Activated CD4-positive, alpha-beta T cell treated with anti-CD3 and anti-CD28 coated beads for 36 hours (primary cell): Measurements from ENCODE around the gene IL25. TPM values are rescaled to one million over a fixed set of nuclear protein-coding genes. Genes with fewer than 3 reads are reported as not detected.
A peak's percentile ranks its signal among the peaks of the same experiment; 100 is the strongest.
"Not testable (repeated sequence)": the region's sequence is repeated elsewhere in the genome, so short reads cannot be mapped to it uniquely, and the experiment has no call there.

Experiments
- ATAC-seq: fragments of 200-7000 bp; cut with Tn5 transposase; one replicate; pipeline ENCODE4 v1.10.0; 2021; ENCODE audit warnings: mild to moderate bottlenecking, moderate library complexity
- CTCF ChIA-PET: fragments of 350-600 bp; sonication (Branson Sonifier 250); formaldehyde crosslinking; loops from one replicate; lab custom pipeline; 2021; ENCODE audit warnings: antibody characterized with exemption; lab: Charles Lee
- POLR2A ChIA-PET: fragments of 350-600 bp; sonication (Branson Sonifier 250); formaldehyde crosslinking; loops from one replicate; lab custom pipeline; 2021; ENCODE audit warnings: antibody characterized with exemption, inconsistent platforms; lab: Charles Lee
- DNase-seq: peaks from one replicate; pipeline ENCODE4 v3.0.0-alpha.2; 2020
- H3K27ac Mint-ChIP-seq: one replicate; pipeline ENCODE4 v1.8.0; 2021; ENCODE audit warnings: mixed read lengths
- H3K27me3 Mint-ChIP-seq: one replicate; pipeline ENCODE4 v1.8.0; 2021; ENCODE audit warnings: mixed read lengths
- H3K36me3 Mint-ChIP-seq: one replicate; pipeline ENCODE4 v1.8.0; 2021; ENCODE audit warnings: low read depth, mixed read lengths
- H3K4me1 Mint-ChIP-seq: one replicate; pipeline ENCODE4 v1.8.0; 2021; ENCODE audit warnings: mixed read lengths
- H3K4me3 Mint-ChIP-seq: one replicate; pipeline ENCODE4 v1.8.0; 2021; ENCODE audit warnings: mild to moderate bottlenecking, moderate library complexity, mixed read lengths
- H3K9me3 Mint-ChIP-seq: one replicate; pipeline ENCODE4 v1.8.0; 2021; ENCODE audit warnings: low read depth, mixed read lengths
- intact Hi-C, 2 experiments: fragments of 100-400 bp; cut with DNase I in 1 of 2; cut with micrococcal nuclease in 1 of 2; formaldehyde crosslinking; loops; one replicate each; pipeline versions ENCODE4 v1.14.2 to v1.15.1; 2022 to 2024; cut with DNase I, micrococcal nuclease
- total RNA-seq, 2 experiments: library from RNA; stranded (reverse); gene quantifications; one replicate each; pipeline ENCODE4 v1.2.3, GENCODE V29; 2021

The IL25 gene
- total RNA-seq, 2 experiments from 2014 or later = not detected

DNA sequence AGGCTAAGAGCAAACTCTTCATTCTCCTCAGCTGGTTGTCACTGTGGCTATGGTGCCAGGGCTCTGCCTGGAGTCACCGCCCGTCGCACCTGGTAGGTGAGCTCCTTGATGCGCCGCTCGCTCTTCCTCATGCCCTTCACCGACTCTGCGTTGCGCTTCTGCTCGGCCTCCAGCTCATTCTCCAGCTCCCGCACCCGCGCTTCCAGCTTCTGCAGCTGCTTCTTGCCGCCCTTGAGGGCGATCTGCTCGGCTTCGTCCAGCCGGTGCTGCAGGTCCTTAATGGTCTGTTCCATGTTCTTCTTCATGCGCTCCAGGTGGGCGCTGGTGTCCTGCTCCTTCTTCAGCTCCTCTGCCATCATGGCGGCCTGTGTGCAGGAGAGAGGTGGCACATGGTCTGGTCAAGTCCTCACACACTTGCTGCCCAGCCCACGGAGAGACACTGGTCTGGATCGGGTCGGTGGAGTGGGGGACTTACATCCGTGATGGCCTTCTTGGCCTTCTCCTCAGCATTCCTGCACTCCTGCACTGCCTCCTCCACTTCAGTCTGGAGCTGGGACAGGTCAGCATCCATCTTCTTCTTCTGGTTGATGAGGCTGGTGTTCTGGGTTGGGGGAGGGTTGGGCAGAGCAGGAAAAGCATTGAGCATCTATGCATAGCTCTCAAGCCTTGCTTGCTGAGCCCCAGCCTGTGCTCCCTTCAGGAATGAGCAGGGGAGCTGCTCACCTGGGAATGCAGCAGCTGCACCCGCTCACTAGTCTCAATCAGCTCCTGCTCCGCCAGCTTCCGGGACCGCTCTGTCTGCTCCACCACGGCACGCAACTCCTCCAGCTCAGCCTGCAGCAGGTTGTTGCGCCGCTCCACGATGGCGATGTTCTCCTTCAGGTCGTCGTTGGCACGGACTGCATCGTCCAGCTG, 42.6 kb downstream of the IL25 start:
- DNase-seq = no peak
- Mint-ChIP-seq H3K36me3 (no peaks in the 10 kb centered on the region), H3K27me3 (peaks cover 2% of the 10 kb centered on the region), H3K27ac (no peak overlapping the region), H3K9me3 (no peaks in the 10 kb centered on the region), H3K4me3 (no peak overlapping the region), H3K4me1 (no peaks in the 10 kb centered on the region)
- no peak for ATAC-seq
- ChIA-PET POLR2A (no interaction called here), CTCF (interaction anchor here (0.6 to 1.4 kb wide), 3 partner anchors 13 to 93 kb away, joined by 3 to 4 read pairs (median 4); no protein-coding TSS in a partner anchor)
- intact Hi-C loops = no loop called here

GRCh38 chr14:23415821-23416778, 43.5 kb downstream of the IL25 start:
- CTCF ChIA-PET = no interaction called here
- DNase-seq (no peak), ATAC-seq (no peak)
- POLR2A ChIA-PET = no interaction called here
- intact Hi-C loops = no loop called here
- Mint-ChIP-seq H3K27ac (no peak overlapping the region), H3K36me3 (no peaks in the 10 kb centered on the region), H3K4me1 (peaks cover 3% of the 10 kb centered on the region), H3K9me3 (no peaks in the 10 kb centered on the region), H3K27me3 (peaks cover 2% of the 10 kb centered on the region), H3K4me3 (no peak overlapping the region)

- Mint-ChIP-seq H3K9me3 (no peaks in the 10 kb centered on the region), H3K4me1 (peaks cover 8% of the 10 kb centered on the region), H3K36me3 (no peaks in the 10 kb centered on the region), H3K27ac (no peak overlapping the region), H3K4me3 (no peak overlapping the region), H3K27me3 (peaks cover 2% of the 10 kb centered on the region)
- no peak for ATAC-seq
- no peak for DNase-seq
- ChIA-PET CTCF (no interaction called here), POLR2A (no interaction called here)
- intact Hi-C loops = no loop called here
Measured at GRCh38 chr14:23416801-23417200, 44.2 kb downstream of the IL25 start.

DNA sequence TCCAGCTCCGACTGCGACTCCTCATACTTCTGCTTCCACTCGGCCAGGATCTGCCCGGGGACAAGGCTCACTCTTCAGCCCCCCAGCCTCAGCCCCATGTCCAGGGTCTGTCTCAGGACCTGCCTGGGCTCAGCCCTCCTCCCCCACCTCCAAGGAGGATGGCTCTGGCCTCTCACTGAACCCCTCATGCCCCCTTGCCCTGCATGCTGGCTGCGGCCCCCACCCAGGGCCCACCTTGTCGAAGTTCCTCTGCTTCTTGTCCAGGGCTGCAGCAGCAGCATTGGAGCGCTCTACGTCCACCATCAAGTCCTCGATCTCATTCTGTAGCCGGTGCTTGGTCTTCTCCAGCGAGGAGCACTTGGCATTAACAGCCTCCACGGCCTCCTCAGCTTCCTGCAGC, 44.7 kb downstream of the IL25 start:
- H3K4me1 Mint-ChIP-seq = peaks cover 10% of the 10 kb centered on the region
- H3K27me3 Mint-ChIP-seq, CTCF ChIA-PET, H3K36me3 Mint-ChIP-seq, POLR2A ChIA-PET, H3K27ac Mint-ChIP-seq, H3K4me3 Mint-ChIP-seq, DNase-seq, intact Hi-C loops, ATAC-seq, H3K9me3 Mint-ChIP-seq: not testable (repeated sequence)

- no peaks in the 10 kb centered on the region for H3K9me3 Mint-ChIP-seq
- ChIA-PET CTCF (interaction anchor here (0.7 kb wide), 2 partner anchors 91 to 184 kb away, joined by 3 read pairs; no protein-coding TSS in a partner anchor), POLR2A (no interaction called here)
- no peak overlapping the region for H3K4me3 Mint-ChIP-seq
- H3K36me3 Mint-ChIP-seq = no peaks in the 10 kb centered on the region
- peaks cover 2% of the 10 kb centered on the region for H3K27me3 Mint-ChIP-seq
- H3K27ac Mint-ChIP-seq = peak overlapping the region; percentile 15
- no peak for ATAC-seq
- intact Hi-C loops = no loop called here
- H3K4me1 Mint-ChIP-seq = peaks cover 10% of the 10 kb centered on the region
- no peak for DNase-seq
Measured at GRCh38 chr14:23418021-23418420, 45.4 kb downstream of the IL25 start.

DNA sequence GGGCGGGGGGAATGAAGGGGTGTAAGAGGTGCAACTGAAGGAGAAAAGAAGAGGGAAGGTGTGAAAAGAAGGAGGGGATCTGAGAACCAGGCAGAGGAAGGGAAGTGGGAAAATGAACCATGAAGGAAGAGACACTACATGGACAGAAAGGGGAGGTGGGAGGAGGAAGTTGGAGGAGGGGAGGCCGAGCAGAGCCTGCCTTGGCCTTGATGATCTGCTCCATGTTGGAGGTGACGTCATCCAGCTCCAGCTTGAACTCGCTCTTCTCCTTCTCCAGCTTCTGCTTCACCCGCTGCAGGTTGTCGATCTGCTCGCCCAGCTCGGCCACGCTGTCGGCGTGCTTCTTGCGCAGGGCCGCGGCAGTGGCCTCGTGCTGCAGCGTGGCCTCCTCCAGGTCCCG, 47.0 kb downstream of the IL25 start:
- DNase-seq, ATAC-seq, H3K27ac Mint-ChIP-seq, H3K36me3 Mint-ChIP-seq, POLR2A ChIA-PET, H3K27me3 Mint-ChIP-seq, H3K9me3 Mint-ChIP-seq, intact Hi-C loops, CTCF ChIA-PET, H3K4me3 Mint-ChIP-seq: not testable (repeated sequence)
- H3K4me1 Mint-ChIP-seq = peaks cover 10% of the 10 kb centered on the region

DNA sequence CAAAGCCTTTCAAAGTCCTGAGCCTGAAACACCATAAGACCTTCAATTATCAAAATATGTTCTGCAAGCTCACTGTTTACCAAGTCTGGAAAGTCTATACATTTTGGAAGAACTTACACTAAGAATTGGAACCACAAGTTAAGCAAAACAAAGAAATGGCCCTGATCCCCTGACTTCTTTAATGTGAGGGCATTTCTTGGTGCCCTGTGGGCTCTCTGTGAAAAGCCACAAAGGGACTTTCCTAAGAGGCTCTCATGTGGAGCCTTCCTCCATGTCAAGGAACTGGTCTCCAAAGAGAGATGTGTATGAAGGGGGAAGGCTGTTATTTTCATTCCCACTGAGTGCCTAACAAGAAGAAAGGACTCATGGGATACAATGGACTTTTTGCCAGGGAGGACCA, 49.0 kb downstream of the IL25 start:
- POLR2A ChIA-PET = no interaction called here
- DNase-seq = peak; percentile 45
- H3K9me3 Mint-ChIP-seq = no peaks in the 10 kb centered on the region
- intact Hi-C loops = no loop called here
- peak; percentile 89 for ATAC-seq
- no peaks in the 10 kb centered on the region for H3K36me3 Mint-ChIP-seq
- H3K27ac Mint-ChIP-seq = peak overlapping the region; percentile 2
- peaks cover 2% of the 10 kb centered on the region for H3K27me3 Mint-ChIP-seq
- H3K4me1 Mint-ChIP-seq = peaks cover 10% of the 10 kb centered on the region
- no peak overlapping the region for H3K4me3 Mint-ChIP-seq
- CTCF ChIA-PET = interaction anchor here (0.6 to 1.6 kb wide), 2 partner anchors 141 to 200 kb away, joined by 3 to 4 read pairs; no protein-coding TSS in a partner anchor

DNA sequence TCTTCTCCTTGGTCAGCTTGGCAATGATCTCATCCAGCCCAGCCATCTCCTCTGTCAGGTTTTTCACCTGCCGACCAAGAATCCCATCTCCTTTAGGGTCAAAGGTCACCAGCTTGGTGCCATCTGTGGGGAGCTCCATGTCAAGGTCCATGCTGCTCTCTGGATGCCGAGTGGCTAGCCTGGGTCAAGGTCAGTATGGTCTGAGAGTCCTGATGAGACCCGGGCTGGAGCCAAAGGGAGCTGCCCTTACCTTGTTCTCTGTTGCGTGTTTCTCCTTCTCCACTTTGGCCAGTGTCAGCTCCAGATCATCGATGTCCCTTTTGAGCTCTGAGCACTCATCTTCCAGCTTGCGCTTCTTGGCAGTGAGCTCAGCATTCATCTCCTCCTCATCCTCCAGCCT, 51.0 kb downstream of the IL25 start:
- DNase-seq (no peak), ATAC-seq (no peak)
- no peaks in the 10 kb centered on the region for H3K9me3 Mint-ChIP-seq
- no peaks in the 10 kb centered on the region for H3K36me3 Mint-ChIP-seq
- H3K4me1 Mint-ChIP-seq = peaks cover 10% of the 10 kb centered on the region
- intact Hi-C loops = no loop called here
- no peak overlapping the region for H3K27ac Mint-ChIP-seq
- ChIA-PET POLR2A (no interaction called here), CTCF (interaction anchor here (1.0 to 1.6 kb wide), 2 partner anchors 14 to 33 kb away, joined by 3 to 4 read pairs; no protein-coding TSS in a partner anchor)
- no peak overlapping the region for H3K4me3 Mint-ChIP-seq
- no peaks in the 10 kb centered on the region for H3K27me3 Mint-ChIP-seq

DNA sequence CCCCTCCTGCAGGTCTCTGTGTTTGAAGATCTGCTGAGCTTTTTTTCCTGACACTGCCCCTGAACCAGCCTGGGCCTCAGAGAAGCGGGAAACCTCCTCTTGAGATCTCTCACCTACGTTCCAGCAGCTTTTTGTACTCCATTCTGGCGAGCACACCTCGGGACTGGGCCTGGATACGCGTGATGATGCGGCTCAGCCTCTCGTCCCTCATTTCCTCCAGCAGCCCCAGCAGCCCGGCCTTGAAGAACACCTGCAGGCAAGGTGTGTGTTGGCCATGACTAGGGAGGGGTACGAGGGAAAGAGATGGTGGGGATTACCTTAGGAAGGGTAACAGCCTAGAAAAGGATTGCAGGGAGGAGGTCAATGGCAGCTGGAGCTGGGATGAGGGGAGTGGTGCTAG, 52.6 kb downstream of the IL25 start:
- DNase-seq = no peak
- no peak for ATAC-seq
- H3K36me3 Mint-ChIP-seq = no peaks in the 10 kb centered on the region
- ChIA-PET POLR2A (no interaction called here), CTCF (no interaction called here)
- no peaks in the 10 kb centered on the region for H3K9me3 Mint-ChIP-seq
- peaks cover 10% of the 10 kb centered on the region for H3K4me1 Mint-ChIP-seq
- no peak overlapping the region for H3K4me3 Mint-ChIP-seq
- intact Hi-C loops = no loop called here
- H3K27me3 Mint-ChIP-seq = peaks cover 1% of the 10 kb centered on the region
- H3K27ac Mint-ChIP-seq = no peak overlapping the region

DNA sequence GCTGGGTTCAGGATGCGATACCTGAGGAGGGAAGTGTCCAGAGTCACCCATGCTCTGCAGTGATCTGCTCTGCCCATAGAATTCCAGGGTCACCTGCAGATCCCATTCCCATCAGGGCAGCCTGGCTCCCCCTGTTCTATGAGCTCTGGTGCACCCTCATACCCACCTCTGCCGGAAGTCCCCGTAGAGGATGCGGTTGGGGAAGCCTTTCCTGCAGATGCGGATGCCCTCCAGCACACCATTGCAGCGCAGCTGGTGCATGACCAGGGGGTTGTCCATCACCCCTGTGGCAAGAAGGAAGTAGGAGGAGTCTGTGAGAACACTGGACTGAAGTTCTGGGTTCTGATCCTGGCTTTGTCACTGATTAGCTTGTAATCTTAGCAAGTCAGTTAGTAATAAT, 53.2 kb downstream of the IL25 start:
- H3K27ac Mint-ChIP-seq, POLR2A ChIA-PET, H3K36me3 Mint-ChIP-seq, ATAC-seq, H3K9me3 Mint-ChIP-seq, DNase-seq, intact Hi-C loops, H3K4me3 Mint-ChIP-seq, H3K27me3 Mint-ChIP-seq: not testable (repeated sequence)
- CTCF ChIA-PET = interaction anchor here (0.6 kb wide), 2 partner anchors 10 to 105 kb away, joined by 3 to 4 read pairs; no protein-coding TSS in a partner anchor
- peaks cover 10% of the 10 kb centered on the region for H3K4me1 Mint-ChIP-seq
